Measurements from ENCODE around the gene FGF1. TPM values are rescaled to one million over a fixed set of nuclear protein-coding genes. Genes with fewer than 3 reads are reported as not detected.

Gene FGF1
- polyA plus RNA-seq, 3 donors = 24.2 to 28.8 (median 28.3) TPM

DNA sequence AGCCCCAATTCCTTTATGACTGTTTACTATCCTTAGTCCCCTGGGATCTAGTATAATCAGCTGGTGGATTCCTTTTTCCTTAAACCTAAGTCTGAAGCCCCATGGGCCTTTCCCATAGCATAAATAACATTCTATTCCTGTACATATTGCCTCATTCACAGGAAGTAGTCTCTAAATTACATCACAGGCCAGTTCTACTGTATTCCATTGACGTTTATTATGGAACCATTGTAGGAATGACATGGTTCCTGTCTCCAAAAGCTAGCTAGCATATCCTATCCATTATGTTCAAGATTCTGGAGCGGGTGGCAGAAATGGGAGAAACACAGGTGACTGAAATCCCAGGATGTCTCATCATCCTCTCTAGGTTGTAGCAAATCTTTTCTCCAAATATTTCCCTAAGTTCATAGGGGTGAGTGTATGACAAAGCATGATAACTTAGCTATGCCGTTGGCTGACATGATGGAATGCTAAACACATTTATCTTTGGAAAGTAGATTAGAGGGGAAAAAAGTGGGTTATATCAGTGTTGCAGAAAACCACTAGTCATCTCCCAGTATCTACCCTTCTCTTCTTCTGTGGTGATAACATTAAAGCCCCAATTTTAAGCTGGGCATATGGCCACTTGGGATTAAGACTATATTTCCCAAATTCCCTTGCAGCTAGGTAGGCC, 140.1 kb downstream of the FGF1 start:
- DNase-seq (ENCODE audit: low read depth in 3 of 3, low spot score in 2 of 3) = no peak

DNA sequence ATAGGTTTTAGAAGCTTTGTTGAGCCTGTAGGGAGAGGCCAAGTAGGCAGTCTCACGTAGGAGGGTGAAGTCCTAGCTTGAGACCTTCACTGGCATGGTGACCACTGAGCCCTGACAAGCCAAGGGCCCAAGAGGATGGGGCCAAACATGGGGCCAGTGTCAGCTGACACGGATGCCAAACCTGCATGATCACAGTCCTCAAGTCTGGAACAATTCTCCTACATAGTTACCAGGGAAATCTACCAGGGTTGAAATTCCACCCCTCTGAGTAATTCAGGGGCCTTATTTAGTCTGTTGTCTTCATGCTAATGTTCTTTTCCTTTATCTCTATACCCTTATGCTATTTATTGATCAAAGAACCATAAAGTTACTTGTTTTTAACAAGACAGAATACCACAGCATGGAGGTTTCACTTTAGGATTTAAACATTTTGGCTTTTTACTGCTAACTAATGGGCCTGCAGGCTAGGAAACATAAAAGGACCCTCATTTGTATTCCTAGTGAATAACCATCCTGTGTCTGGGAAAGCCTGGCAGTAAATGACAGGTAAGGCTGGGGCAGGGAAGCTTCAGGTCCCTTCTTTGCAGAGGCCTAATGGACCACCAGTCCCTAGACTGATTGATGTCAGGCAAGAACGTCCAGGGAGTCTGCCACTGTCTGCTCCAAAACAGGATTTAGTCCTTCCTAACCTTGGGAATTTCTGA, 140.8 kb downstream of the FGF1 start:
- no peak for DNase-seq (ENCODE audit: low read depth in 3 of 3, low spot score in 2 of 3)

DNA sequence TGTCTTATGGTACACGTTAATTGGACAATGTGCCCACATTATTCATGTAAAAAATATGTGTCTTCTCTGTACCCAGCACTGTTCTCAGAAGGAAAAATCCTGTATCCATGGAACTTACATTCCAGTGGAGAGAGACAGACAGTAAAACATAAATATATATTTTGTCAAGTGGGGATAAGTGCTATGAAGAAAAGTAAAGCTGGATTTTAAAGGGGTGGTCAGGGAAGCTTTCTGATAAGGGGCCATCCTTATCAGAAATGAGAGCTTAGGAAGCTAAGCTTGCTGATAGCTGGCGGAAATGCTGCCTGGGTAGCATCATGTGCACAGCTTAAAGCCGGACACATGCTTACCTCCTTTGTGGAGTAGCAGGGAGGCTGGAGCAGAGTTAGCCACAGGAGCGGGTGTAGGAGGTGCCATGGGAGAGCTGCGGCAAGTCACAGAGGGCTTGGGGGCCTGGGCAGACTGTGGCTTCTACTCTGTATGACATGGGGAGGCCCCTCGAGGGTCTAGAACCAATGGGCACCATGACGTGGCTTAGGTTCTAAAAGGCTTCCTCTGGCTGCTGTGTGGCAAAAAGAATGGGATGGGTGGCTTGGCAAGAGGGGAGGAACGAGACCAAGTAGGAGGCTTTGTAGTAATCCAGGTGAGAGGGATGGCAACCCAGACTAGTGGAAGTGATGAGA, 141.7 kb downstream of the FGF1 start:
- no peak for DNase-seq (ENCODE audit: low read depth in 3 of 3, low spot score in 2 of 3)

DNA sequence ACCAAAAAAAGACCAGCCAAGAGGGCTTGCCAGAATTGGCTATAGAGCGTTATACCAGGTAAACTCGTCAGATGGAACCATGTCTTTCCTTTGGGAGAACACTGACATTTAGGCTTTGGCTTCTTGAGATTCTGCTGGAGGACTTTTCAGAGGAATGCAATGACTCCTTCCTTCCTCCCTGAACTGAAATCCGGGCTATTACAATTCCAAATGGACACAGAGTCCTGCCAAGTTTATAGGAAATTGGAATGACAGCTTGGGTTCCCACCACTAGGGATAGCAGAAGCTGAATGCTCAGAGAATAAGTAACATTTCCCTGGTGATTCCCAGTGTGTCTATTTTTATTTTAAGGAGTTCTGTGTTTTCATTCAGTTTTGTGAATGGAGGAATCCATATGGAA, 143.0 kb downstream of the FGF1 start:
- no peak for DNase-seq (ENCODE audit: low read depth in 3 of 3, low spot score in 2 of 3)

Other genes with a start within 250 kb of the FGF1 start
- 10 to 100 TPM; 11.0 to 12.1 (median 11.4) TPM for gene ARHGAP26, start 84.3 kb upstream of the FGF1 start, polyA plus RNA-seq (ENCODE audit: insufficient read length in 3 of 3)

Data from right renal cortex interstitium (tissue), 3 donors.